ENCODE data around the gene PPP3CA.

DNA sequence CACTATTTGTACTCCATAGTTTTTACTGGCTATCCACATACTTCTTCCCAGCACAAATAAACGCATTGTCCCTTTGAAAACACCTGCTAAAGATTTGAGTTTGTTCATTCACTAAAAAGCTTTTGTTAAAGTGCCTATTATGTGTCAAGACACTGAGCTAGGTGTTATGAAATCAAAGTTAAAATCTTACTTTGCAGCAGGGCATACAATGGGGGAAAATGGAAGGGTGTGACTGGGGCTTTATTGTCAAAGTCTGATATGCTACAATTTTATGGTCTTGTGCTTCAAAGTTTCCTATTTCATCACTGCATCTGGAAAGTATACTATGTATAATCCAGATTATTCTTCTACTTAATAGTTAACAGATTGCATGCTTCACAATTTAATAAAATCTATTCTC is 128.4 kb downstream of the PPP3CA start:
- TF ChIP-seq, protein P1, sequence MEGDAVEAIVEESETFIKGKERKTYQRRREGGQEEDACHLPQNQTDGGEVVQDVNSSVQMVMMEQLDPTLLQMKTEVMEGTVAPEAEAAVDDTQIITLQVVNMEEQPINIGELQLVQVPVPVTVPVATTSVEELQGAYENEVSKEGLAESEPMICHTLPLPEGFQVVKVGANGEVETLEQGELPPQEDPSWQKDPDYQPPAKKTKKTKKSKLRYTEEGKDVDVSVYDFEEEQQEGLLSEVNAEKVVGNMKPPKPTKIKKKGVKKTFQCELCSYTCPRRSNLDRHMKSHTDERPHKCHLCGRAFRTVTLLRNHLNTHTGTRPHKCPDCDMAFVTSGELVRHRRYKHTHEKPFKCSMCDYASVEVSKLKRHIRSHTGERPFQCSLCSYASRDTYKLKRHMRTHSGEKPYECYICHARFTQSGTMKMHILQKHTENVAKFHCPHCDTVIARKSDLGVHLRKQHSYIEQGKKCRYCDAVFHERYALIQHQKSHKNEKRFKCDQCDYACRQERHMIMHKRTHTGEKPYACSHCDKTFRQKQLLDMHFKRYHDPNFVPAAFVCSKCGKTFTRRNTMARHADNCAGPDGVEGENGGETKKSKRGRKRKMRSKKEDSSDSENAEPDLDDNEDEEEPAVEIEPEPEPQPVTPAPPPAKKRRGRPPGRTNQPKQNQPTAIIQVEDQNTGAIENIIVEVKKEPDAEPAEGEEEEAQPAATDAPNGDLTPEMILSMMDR (IDR thresholded peaks at IDR 0.05) = no peak
- TF ChIP-seq POLR2AphosphoS5 (IDR thresholded peaks at IDR 0.05) = no peak

Data from breast epithelium (tissue), 3 donors.